Smooth muscle cell of the umbilical artery (primary cell): ENCODE measurements around the gene PSORS1C2. TPM values are rescaled to one million over a fixed set of nuclear protein-coding genes. Genes with fewer than 3 reads are reported as not detected.

Experiments used
- total RNA-seq: library from RNA; depleted of rRNA; stranded (reverse); fragments of >200 nt; gene quantifications from 2 replicates; pipeline ENCODE4 v1.2.3, GENCODE V29; 2014

The PSORS1C2 gene
- not detected in 2 replicates for total RNA-seq

GRCh38 chr6:31138982-31139381 lies at the start of gene PSORS1C2:
Gene PSORS1C2 (minus strand): TSS chr6:31139066. CDS start chr6:31139026, 40 bp downstream.

GRCh38 chr6:31170600-31170881 lies 31.7 kb upstream of the PSORS1C2 start, which contains the start of gene POU5F1:
Gene POU5F1 (minus strand): TSS chr6:31170682. CDS start chr6:31170620, 62 bp downstream.

DNA sequence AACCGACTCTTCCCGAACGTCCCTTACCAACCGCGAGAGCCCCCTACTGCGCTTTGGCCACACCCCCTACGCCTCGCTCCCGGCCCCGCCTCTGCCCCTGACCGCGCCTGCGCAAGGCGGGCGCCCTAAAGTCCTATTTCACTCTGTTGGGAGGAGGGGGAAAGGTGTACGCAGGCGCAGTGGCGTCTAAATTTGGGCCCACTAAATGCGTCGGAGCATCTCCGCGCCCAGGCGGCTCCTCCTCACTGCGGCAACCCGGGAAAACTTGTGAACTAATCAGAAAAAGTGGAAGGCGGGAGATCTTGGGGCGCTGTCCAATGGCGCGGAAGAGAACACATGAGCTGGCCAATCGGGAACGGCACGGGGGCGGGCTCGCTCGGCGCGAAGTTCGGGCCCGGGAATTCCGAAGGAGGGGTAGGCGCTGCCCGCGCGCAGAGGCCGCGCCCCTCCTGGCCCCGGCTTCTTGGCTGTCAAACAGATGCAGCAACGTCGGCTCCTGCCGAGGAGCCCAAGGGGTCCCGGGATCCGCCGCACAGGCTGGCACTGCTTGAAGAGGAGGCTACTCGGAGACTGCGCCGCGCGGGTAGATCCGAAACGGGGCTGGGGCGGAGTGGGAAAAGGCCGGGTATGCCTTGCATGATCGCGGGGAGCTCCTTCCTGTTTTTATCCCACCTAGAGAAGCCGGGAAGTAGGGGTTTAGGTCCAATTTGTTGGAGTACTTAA lies 19.4 kb upstream of the PSORS1C2 start, which contains the start of gene TCF19:
TCF19 (plus strand) TSS at position 450 of the 723 bp plus-strand sequence. CDS start 881 bp downstream, outside the sequence.

DNA sequence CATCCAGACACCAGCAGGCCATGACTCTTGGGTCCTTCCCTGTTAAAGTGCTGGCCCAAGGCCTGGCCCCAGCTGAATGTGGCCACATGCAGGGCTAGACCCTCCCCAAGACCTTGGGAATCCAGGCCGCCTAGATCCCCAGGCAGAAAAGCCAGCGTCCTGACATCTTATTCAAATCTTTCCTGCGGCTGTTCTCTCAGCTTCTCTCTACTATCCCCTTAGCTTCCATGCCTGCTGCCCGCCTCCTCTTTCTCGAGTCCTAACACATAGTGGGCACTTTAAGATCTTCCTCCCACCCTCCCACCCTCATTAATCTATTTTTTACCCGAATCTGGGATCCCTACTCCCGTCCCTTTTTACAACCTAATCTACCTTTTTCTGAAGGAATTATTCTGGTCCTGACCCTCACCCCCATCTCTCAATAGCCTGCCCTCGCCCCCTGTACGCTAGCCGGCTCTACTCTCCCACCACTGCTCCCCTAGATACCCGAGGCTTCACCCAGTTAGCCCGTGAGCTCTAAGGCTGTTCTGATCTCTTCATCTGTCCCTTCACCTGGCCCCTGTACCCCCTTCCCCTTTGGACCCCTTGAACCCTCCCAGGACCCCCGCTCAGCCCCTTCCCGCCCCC lies 18.8 kb upstream of the PSORS1C2 start, which contains the start of gene CCHCR1:
CCHCR1 (minus strand) TSS at position 290 of the 627 bp plus-strand sequence; CDS start at position 88, 202 bp downstream.

GRCh38 chr6:31120151-31120915 lies 18.5 kb downstream of the PSORS1C2 start, which contains the start of gene CDSN:
Gene CDSN (minus strand): TSS chr6:31120446. CDS start chr6:31120419, 27 bp downstream.

GRCh38 chr6:31114541-31114878 lies 24.4 kb downstream of the PSORS1C2 start, which contains the start of gene PSORS1C1:
Gene PSORS1C1 (plus strand): TSS chr6:31114800. CDS start chr6:31129633, 14,833 bp downstream.

DNA sequence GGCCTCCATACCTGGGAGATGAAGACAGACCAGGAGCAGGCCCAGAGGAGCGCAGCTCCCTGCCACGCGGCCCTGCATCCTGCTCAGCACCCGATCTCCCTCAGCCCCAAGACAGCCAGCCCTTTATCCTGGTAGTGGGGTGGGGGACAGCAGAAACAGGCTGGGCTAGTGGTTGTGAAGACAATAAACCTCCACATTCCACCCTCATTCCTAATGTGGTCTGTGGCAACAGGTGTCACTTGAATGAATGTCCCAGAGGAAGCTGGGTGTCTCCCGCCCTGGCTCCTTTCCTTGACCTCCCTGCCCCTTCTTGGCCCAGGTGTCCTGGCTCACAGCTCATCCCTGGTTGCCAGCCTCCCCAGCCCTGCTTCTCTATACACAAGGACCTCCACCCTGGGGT lies 26.4 kb downstream of the PSORS1C2 start, which contains the start of gene C6orf15:
C6orf15 (minus strand) TSS at position 98 of the 400 bp plus-strand sequence; CDS start at position 78, 20 bp downstream.

Other genes starting within 250 kb of the PSORS1C2 start
- 12.5 and 16.1 TPM in 2 replicates for gene GTF2H4, start 230.9 kb downstream of the PSORS1C2 start, total RNA-seq
- gene VARS2, start 224.8 kb downstream of the PSORS1C2 start, total RNA-seq, result 11.6 and 26.8 TPM in 2 replicates
- not detected in 2 replicates for gene SFTA2, start 206.9 kb downstream of the PSORS1C2 start, total RNA-seq
- not detected in 2 replicates for gene MUCL3, start 198.1 kb downstream of the PSORS1C2 start, total RNA-seq
- not detected in 2 replicates for gene MUC21, start 155.3 kb downstream of the PSORS1C2 start, total RNA-seq
- not detected in 2 replicates for gene MUC22, start 128.6 kb downstream of the PSORS1C2 start, total RNA-seq
- not detected in 2 replicates for gene C6orf15, start 26.5 kb downstream of the PSORS1C2 start, total RNA-seq
- 0.89 and 1.6 TPM in 2 replicates for gene PSORS1C1, start 24.3 kb downstream of the PSORS1C2 start, total RNA-seq
- gene CDSN, start 18.6 kb downstream of the PSORS1C2 start, total RNA-seq, result not detected in 2 replicates
- 9.9 and 11.3 TPM in 2 replicates for gene CCHCR1, start 18.7 kb upstream of the PSORS1C2 start, total RNA-seq
- gene TCF19, start 19.5 kb upstream of the PSORS1C2 start, total RNA-seq, result 1.5 and 8.6 TPM in 2 replicates
- 0.30 and 0.51 TPM in 2 replicates for gene POU5F1, start 31.6 kb upstream of the PSORS1C2 start, total RNA-seq
- 163 and 475 TPM in 2 replicates for gene HLA-C, start 133.0 kb upstream of the PSORS1C2 start, total RNA-seq
- gene HLA-B, start 218.1 kb upstream of the PSORS1C2 start, total RNA-seq, result 405 and 426 TPM in 2 replicates